HEK293T (cell line): ENCODE measurements around the gene EDA.

Experiments used
- ARNT ChIP-seq: fragments of 450-650 bp; IDR thresholded peaks from 2 replicates; pipeline ENCODE4 v1.6.1; 2017; ENCODE audit warnings: mild to moderate bottlenecking
- BHLHE40 ChIP-seq: fragments of 450-650 bp; IDR thresholded peaks from 2 replicates; pipeline ENCODE4 v1.6.1; 2016; ENCODE audit warnings: mild to moderate bottlenecking, moderate library complexity, borderline replicate concordance
- CTBP1 ChIP-seq: fragments of 450-650 bp; IDR thresholded peaks from 2 replicates; pipeline ENCODE4 v1.6.1; 2016; ENCODE audit warnings: borderline replicate concordance
- ELF4 ChIP-seq: fragments of 450-650 bp; IDR thresholded peaks from 2 replicates; pipeline ENCODE4 v1.6.1; 2017; ENCODE audit warnings: antibody characterized with exemption
- FOXA1 ChIP-seq: fragments of 450-650 bp; IDR thresholded peaks from 2 replicates; pipeline ENCODE4 v1.6.1; 2016; ENCODE audit warnings: mild to moderate bottlenecking
- FOXK2 ChIP-seq: fragments of 450-650 bp; IDR thresholded peaks from 2 replicates; pipeline ENCODE4 v1.6.1; 2016; ENCODE audit warnings: mild to moderate bottlenecking
- FOXM1 ChIP-seq: fragments of 450-650 bp; IDR thresholded peaks from 2 replicates; pipeline ENCODE4 v1.6.1; 2017; ENCODE audit warnings: mild to moderate bottlenecking, borderline replicate concordance
- HDGF ChIP-seq: fragments of 450-650 bp; IDR thresholded peaks from 2 replicates; pipeline ENCODE4 v1.6.1; 2017; ENCODE audit warnings: antibody characterized with exemption, borderline replicate concordance
- L3MBTL2 ChIP-seq: fragments of 450-650 bp; conservative IDR thresholded peaks from 2 replicates; pipeline ENCODE4 v1.6.1; 2016; ENCODE audit warnings: mild to moderate bottlenecking
- NFRKB ChIP-seq: fragments of 450-650 bp; IDR thresholded peaks from 2 replicates; pipeline ENCODE4 v1.6.1; 2016; ENCODE audit warnings: mild to moderate bottlenecking, moderate library complexity
- SP1 ChIP-seq: fragments of 450-650 bp; IDR thresholded peaks from 2 replicates; pipeline ENCODE4 v1.6.1; 2017
- SUZ12 ChIP-seq: fragments of 450-650 bp; IDR thresholded peaks from 2 replicates; pipeline ENCODE4 v1.6.1; 2016; ENCODE audit warnings: mild to moderate bottlenecking
- TARDBP ChIP-seq: fragments of 450-650 bp; IDR thresholded peaks from 2 replicates; pipeline ENCODE4 v1.6.1; 2016
- ZNF384 ChIP-seq: fragments of 450-650 bp; IDR thresholded peaks from 2 replicates; pipeline ENCODE4 v1.6.1; 2016

DNA sequence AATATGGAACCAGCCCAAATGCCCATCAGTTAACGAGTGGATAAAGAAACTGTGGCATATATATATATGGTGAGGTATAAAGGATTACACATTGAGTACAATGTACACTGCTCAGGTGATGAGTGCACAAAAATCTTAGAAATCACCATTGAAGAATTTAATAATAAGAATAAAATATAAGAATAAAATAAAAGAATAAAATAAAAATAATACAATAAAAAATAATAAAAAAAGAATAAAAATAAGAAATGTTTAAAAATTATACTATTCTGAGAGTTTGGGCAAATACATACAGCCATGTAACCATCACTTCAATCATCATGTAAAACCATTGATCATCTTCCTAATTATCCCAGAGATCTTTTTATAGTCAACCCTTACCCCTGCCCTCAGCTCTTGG is 260.3 kb downstream of the EDA start:
- TF ChIP-seq ELF4 (no peak), ZNF384 (no peak), FOXM1 (no peak), SP1 (no peak), L3MBTL2 (no peak), NFRKB (no peak), FOXK2 (no peak), HDGF (no peak), ARNT (no peak), FOXA1 (no peak), CTBP1 (no peak), BHLHE40 (no peak), TARDBP (no peak), SUZ12 (no peak)
